Measurements from ENCODE around the gene MTFMT.

DNA sequence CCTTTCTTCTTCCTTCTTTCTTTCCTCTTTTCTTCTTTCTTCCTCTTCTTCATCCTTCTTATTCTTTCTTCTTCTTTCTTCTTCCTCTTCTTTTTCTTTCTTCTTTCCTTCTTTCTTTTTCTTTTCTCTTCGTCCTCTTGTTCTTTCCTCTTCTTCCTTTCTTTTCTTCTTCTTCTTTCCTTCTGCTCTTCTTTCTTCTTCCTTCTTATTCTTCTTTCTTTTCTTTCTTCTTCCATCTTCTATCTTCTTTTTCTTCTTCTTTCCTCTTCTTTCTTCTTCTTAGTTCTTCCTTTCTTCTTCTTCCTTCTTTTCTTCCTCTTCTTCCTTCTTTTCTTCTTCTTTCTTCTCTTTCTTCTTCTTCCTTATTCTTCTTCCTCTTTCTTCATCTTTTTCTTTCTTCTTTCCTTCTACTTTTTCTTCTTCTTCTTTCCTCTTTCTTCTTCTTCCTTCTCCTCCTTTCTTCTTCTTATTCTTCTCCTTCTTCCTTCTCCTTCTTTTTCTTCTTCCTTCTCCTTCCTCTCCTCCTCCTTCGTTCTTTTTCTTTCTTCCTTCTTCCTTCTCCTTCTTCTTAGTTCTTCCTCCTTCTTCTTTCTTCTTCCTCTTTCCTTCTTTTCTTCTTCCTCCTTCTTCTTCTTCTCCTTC lies 77.5 kb downstream of the MTFMT start:
- TF ChIP-seq EZH2phosphoT487 (IDR thresholded peaks at IDR 0.05) (no peak), EZH2 (IDR thresholded peaks at IDR 0.05) (no peak)
- TF ChIP-seq, protein P1, sequence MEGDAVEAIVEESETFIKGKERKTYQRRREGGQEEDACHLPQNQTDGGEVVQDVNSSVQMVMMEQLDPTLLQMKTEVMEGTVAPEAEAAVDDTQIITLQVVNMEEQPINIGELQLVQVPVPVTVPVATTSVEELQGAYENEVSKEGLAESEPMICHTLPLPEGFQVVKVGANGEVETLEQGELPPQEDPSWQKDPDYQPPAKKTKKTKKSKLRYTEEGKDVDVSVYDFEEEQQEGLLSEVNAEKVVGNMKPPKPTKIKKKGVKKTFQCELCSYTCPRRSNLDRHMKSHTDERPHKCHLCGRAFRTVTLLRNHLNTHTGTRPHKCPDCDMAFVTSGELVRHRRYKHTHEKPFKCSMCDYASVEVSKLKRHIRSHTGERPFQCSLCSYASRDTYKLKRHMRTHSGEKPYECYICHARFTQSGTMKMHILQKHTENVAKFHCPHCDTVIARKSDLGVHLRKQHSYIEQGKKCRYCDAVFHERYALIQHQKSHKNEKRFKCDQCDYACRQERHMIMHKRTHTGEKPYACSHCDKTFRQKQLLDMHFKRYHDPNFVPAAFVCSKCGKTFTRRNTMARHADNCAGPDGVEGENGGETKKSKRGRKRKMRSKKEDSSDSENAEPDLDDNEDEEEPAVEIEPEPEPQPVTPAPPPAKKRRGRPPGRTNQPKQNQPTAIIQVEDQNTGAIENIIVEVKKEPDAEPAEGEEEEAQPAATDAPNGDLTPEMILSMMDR (IDR thresholded peaks at IDR 0.05) = no peak
